Measurements from ENCODE around the gene CD82. TPM values are rescaled to one million over a fixed set of nuclear protein-coding genes. Genes with fewer than 3 reads are reported as not detected.

CD82 gene
- total RNA-seq, 1 donor from 2014 or later, result 4.4 TPM

DNA sequence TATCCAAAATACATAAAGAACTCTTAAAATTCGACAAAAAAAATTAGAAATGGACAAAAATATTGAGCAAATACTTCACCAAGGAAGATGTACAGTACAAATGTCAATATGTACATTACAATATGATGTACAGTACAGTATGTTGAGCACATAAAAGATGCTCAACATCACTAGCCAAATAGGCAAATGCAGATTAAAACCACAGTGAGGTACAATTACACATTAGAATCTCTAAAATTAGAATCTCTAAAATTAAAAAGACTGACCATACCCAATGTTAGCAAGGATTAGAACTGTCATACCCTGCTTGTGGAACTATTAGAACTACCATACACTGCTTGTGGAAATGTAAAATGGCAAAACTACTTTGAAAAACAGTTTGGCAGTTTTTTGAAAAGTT is 82.6 kb downstream of the CD82 start:
- no peak for DNase-seq
- peaks cover 8% of the 10 kb centered on the region for H3K36me3 Mint-ChIP-seq (ENCODE audit: unreplicated experiment)
- TF ChIP-seq, protein P1, sequence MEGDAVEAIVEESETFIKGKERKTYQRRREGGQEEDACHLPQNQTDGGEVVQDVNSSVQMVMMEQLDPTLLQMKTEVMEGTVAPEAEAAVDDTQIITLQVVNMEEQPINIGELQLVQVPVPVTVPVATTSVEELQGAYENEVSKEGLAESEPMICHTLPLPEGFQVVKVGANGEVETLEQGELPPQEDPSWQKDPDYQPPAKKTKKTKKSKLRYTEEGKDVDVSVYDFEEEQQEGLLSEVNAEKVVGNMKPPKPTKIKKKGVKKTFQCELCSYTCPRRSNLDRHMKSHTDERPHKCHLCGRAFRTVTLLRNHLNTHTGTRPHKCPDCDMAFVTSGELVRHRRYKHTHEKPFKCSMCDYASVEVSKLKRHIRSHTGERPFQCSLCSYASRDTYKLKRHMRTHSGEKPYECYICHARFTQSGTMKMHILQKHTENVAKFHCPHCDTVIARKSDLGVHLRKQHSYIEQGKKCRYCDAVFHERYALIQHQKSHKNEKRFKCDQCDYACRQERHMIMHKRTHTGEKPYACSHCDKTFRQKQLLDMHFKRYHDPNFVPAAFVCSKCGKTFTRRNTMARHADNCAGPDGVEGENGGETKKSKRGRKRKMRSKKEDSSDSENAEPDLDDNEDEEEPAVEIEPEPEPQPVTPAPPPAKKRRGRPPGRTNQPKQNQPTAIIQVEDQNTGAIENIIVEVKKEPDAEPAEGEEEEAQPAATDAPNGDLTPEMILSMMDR (IDR thresholded peaks at IDR 0.05; ENCODE audit: partially characterized antibody, unreplicated experiment), result no peak

DNA sequence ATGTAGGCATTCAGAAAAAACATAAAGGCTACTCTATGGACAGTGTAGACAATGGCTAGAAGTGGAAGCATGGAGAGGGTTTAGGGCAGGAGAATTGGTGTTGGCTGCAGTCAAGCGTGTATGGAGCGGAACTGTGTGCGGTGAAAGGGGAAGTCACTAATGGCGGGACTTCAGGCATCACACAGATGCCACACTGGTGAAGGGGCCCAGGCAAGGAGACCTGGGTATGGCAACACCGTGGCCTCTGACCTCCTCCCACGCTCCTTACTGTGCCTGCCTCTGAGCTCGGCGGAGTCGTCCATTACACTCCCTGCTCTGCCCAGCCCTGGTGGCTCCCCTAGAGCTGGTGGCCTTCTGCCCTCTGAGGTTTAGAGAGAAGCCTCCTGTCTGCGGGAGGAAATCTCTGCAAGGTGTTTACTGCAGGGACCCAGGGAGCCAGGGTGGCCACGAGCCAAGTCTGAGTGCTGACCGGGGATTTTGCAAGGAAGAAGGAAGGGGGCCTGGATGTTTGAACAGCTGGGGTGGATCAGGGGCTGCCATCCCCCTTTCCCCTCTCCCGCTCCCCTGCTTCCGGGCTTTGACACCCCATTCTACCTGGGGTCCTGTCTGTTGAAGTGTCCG is 86.2 kb downstream of the CD82 start:
- peaks cover 2% of the 10 kb centered on the region for H3K9me3 Mint-ChIP-seq (ENCODE audit: unreplicated experiment)
- TF ChIP-seq, protein P1 (IDR thresholded peaks at IDR 0.05; ENCODE audit: partially characterized antibody, unreplicated experiment), result no peak
- no peak for DNase-seq

More for the DNA sequence above, 82.6 kb downstream of the CD82 start:
- H3K4me1 Mint-ChIP-seq (ENCODE audit: low read depth, unreplicated experiment), result peaks cover 2% of the 10 kb centered on the region
- H3K27ac Mint-ChIP-seq (ENCODE audit: unreplicated experiment), result no peak overlapping the region
- H3K9me3 Mint-ChIP-seq (ENCODE audit: unreplicated experiment), result no peaks in the 10 kb centered on the region
- no peaks in the 10 kb centered on the region for H3K27me3 Mint-ChIP-seq (ENCODE audit: unreplicated experiment)
- H3K4me3 Mint-ChIP-seq (ENCODE audit: unreplicated experiment), result no peak overlapping the region

DNA sequence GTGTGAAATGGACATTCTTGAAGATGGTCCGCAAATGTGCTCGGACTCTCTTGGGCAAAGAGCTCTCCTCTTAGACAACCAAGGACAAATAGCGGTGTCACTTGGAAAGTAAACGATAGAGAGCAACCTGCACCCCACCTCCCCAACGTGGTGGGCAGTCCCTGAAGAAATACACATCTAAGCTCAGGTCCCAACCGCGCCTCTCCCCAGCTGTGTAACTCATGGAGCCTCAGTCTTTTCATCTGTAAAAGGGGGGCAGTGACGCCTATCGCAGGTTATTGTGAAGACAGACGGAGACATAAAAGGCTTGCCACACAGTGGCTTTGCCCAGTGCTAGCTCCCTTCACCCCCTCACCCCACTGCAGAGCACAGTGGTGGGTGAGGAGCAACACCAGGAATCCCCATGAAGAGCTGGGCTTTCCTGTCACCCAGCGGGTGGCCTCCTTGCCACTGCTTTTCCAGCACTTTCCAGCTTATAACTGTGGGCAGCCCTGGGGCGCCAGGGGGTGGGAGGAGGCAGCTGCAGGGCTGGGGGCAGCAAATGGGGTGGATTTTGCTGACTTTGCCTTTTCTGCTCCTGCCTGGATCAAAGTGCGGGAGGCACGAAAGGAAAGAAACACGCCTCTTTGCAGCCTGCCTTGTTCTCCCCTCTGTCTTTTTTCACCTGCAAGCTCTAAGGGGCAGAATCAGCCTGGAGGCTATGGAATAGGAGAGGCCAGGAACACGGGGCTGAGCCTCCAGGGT is 87.6 kb downstream of the CD82 start:
- TF ChIP-seq, protein P1 (IDR thresholded peaks at IDR 0.05; ENCODE audit: partially characterized antibody, unreplicated experiment), result no peak
- H3K36me3 Mint-ChIP-seq (ENCODE audit: unreplicated experiment), result no peaks in the 10 kb centered on the region

More for the DNA sequence above, 86.2 kb downstream of the CD82 start:
- Mint-ChIP-seq H3K27ac (ENCODE audit: unreplicated experiment) (no peak overlapping the region), H3K4me1 (ENCODE audit: low read depth, unreplicated experiment) (peaks cover 2% of the 10 kb centered on the region), H3K36me3 (ENCODE audit: unreplicated experiment) (peaks cover 4% of the 10 kb centered on the region), H3K27me3 (ENCODE audit: unreplicated experiment) (no peaks in the 10 kb centered on the region), H3K4me3 (ENCODE audit: unreplicated experiment) (no peak overlapping the region)

DNA sequence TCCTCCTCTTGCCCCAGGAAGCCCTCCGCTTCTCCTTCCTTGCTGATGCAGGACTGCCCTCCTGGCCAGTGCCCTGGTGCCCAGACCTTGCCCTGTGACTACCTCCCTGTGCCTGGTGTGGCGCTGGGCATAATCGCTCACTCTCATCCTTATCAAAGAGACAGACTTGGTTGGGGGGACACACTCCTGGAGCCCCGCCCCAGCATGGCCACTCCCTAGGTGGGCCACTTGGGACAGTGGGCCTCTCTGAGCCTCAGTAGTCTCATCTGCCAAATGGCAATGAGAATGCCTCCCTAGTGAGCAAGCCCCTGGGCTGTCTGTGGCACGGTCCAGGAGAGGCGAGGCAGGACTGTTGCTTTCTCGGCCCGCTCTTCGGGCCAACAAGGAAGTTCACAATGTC is 88.6 kb downstream of the CD82 start:
- TF ChIP-seq, protein P1 (IDR thresholded peaks at IDR 0.05; ENCODE audit: partially characterized antibody, unreplicated experiment), result no peak
- Mint-ChIP-seq H3K4me1 (ENCODE audit: low read depth, unreplicated experiment) (peaks cover 14% of the 10 kb centered on the region), H3K27me3 (ENCODE audit: unreplicated experiment) (no peaks in the 10 kb centered on the region), H3K9me3 (ENCODE audit: unreplicated experiment) (peaks cover 2% of the 10 kb centered on the region), H3K27ac (ENCODE audit: unreplicated experiment) (no peak overlapping the region), H3K36me3 (ENCODE audit: unreplicated experiment) (no peaks in the 10 kb centered on the region), H3K4me3 (ENCODE audit: unreplicated experiment) (no peak overlapping the region)
- DNase-seq, result no peak

More for the DNA sequence above, 87.6 kb downstream of the CD82 start:
- DNase-seq, result no peak
- H3K9me3 Mint-ChIP-seq (ENCODE audit: unreplicated experiment), result peaks cover 2% of the 10 kb centered on the region
- H3K4me1 Mint-ChIP-seq (ENCODE audit: low read depth, unreplicated experiment), result peaks cover 6% of the 10 kb centered on the region
- H3K27ac Mint-ChIP-seq (ENCODE audit: unreplicated experiment), result no peak overlapping the region
- no peak overlapping the region for H3K4me3 Mint-ChIP-seq (ENCODE audit: unreplicated experiment)
- no peaks in the 10 kb centered on the region for H3K27me3 Mint-ChIP-seq (ENCODE audit: unreplicated experiment)

DNA sequence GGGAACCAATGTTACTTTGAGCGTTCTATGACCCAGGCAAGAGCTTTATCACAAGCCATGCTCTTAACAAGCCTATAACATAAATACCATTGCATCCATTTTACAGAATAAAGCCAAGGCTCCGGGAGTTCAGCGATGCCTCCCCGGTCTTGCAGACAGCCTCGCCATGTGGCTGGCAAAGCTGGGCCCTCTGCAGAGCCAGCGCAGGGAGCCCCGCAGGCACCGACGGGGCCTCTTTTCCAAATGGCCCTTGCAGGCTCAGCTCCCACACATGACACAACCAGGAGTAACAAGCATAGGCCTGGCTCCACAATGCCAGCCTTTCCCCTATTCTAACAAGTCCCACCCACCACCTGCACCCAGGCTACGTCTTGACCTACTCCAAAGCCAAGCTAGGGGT is 89.1 kb downstream of the CD82 start:
- Mint-ChIP-seq H3K27me3 (ENCODE audit: unreplicated experiment) (no peaks in the 10 kb centered on the region), H3K36me3 (ENCODE audit: unreplicated experiment) (no peaks in the 10 kb centered on the region), H3K9me3 (ENCODE audit: unreplicated experiment) (peaks cover 2% of the 10 kb centered on the region), H3K4me1 (ENCODE audit: low read depth, unreplicated experiment) (peaks cover 16% of the 10 kb centered on the region), H3K27ac (ENCODE audit: unreplicated experiment) (no peak overlapping the region), H3K4me3 (ENCODE audit: unreplicated experiment) (no peak overlapping the region)
- DNase-seq, result no peak
- TF ChIP-seq, protein P1 (IDR thresholded peaks at IDR 0.05; ENCODE audit: partially characterized antibody, unreplicated experiment), result no peak

Data from glutamatergic neuron (in vitro differentiated cells).